ENCODE measurements around the gene WT1.

DNA sequence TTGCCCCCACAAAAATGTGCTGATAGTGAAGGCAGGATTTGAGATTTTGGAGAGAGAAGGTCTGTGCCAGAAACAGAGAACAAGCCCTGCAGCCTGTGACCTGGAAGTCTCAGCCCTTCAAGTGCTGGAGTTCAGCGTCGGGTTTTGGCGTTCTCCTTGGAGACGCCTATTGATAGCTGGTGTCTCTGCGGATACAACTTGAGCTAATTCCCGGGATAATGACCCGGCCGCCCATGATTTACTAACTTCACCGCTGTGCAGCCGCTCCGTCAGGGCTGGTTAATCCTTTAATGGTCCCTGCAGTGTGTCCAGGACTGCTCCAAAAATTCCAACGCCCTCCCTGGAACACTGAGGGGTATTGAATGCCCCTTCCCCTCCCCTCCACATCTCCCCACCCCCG, 76.6 kb downstream of the WT1 start:
- TF ChIP-seq, protein P1, sequence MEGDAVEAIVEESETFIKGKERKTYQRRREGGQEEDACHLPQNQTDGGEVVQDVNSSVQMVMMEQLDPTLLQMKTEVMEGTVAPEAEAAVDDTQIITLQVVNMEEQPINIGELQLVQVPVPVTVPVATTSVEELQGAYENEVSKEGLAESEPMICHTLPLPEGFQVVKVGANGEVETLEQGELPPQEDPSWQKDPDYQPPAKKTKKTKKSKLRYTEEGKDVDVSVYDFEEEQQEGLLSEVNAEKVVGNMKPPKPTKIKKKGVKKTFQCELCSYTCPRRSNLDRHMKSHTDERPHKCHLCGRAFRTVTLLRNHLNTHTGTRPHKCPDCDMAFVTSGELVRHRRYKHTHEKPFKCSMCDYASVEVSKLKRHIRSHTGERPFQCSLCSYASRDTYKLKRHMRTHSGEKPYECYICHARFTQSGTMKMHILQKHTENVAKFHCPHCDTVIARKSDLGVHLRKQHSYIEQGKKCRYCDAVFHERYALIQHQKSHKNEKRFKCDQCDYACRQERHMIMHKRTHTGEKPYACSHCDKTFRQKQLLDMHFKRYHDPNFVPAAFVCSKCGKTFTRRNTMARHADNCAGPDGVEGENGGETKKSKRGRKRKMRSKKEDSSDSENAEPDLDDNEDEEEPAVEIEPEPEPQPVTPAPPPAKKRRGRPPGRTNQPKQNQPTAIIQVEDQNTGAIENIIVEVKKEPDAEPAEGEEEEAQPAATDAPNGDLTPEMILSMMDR (IDR thresholded peaks at IDR 0.05) = no peak
- no peak for TF ChIP-seq POLR2A (IDR thresholded peaks at IDR 0.05)
- no peak for TF ChIP-seq POLR2AphosphoS5 (IDR thresholded peaks at IDR 0.05)

All from gastroesophageal sphincter (tissue), 3 donors.